ENCODE measurements around the gene GRIK5. TPM values are rescaled to one million over a fixed set of nuclear protein-coding genes. Genes with fewer than 3 reads are reported as not detected.

The GRIK5 gene
- total and polyA plus RNA-seq, 2 of the 8 experiments (the other 6 are each of a cell fraction or from before 2014, with no cell fraction given) = 17.8 to 42.9 TPM

GRCh38 chr19:42078538-42079275 lies 8.7 kb upstream of the GRIK5 start (continued):
- TF ChIP-seq, protein P1, sequence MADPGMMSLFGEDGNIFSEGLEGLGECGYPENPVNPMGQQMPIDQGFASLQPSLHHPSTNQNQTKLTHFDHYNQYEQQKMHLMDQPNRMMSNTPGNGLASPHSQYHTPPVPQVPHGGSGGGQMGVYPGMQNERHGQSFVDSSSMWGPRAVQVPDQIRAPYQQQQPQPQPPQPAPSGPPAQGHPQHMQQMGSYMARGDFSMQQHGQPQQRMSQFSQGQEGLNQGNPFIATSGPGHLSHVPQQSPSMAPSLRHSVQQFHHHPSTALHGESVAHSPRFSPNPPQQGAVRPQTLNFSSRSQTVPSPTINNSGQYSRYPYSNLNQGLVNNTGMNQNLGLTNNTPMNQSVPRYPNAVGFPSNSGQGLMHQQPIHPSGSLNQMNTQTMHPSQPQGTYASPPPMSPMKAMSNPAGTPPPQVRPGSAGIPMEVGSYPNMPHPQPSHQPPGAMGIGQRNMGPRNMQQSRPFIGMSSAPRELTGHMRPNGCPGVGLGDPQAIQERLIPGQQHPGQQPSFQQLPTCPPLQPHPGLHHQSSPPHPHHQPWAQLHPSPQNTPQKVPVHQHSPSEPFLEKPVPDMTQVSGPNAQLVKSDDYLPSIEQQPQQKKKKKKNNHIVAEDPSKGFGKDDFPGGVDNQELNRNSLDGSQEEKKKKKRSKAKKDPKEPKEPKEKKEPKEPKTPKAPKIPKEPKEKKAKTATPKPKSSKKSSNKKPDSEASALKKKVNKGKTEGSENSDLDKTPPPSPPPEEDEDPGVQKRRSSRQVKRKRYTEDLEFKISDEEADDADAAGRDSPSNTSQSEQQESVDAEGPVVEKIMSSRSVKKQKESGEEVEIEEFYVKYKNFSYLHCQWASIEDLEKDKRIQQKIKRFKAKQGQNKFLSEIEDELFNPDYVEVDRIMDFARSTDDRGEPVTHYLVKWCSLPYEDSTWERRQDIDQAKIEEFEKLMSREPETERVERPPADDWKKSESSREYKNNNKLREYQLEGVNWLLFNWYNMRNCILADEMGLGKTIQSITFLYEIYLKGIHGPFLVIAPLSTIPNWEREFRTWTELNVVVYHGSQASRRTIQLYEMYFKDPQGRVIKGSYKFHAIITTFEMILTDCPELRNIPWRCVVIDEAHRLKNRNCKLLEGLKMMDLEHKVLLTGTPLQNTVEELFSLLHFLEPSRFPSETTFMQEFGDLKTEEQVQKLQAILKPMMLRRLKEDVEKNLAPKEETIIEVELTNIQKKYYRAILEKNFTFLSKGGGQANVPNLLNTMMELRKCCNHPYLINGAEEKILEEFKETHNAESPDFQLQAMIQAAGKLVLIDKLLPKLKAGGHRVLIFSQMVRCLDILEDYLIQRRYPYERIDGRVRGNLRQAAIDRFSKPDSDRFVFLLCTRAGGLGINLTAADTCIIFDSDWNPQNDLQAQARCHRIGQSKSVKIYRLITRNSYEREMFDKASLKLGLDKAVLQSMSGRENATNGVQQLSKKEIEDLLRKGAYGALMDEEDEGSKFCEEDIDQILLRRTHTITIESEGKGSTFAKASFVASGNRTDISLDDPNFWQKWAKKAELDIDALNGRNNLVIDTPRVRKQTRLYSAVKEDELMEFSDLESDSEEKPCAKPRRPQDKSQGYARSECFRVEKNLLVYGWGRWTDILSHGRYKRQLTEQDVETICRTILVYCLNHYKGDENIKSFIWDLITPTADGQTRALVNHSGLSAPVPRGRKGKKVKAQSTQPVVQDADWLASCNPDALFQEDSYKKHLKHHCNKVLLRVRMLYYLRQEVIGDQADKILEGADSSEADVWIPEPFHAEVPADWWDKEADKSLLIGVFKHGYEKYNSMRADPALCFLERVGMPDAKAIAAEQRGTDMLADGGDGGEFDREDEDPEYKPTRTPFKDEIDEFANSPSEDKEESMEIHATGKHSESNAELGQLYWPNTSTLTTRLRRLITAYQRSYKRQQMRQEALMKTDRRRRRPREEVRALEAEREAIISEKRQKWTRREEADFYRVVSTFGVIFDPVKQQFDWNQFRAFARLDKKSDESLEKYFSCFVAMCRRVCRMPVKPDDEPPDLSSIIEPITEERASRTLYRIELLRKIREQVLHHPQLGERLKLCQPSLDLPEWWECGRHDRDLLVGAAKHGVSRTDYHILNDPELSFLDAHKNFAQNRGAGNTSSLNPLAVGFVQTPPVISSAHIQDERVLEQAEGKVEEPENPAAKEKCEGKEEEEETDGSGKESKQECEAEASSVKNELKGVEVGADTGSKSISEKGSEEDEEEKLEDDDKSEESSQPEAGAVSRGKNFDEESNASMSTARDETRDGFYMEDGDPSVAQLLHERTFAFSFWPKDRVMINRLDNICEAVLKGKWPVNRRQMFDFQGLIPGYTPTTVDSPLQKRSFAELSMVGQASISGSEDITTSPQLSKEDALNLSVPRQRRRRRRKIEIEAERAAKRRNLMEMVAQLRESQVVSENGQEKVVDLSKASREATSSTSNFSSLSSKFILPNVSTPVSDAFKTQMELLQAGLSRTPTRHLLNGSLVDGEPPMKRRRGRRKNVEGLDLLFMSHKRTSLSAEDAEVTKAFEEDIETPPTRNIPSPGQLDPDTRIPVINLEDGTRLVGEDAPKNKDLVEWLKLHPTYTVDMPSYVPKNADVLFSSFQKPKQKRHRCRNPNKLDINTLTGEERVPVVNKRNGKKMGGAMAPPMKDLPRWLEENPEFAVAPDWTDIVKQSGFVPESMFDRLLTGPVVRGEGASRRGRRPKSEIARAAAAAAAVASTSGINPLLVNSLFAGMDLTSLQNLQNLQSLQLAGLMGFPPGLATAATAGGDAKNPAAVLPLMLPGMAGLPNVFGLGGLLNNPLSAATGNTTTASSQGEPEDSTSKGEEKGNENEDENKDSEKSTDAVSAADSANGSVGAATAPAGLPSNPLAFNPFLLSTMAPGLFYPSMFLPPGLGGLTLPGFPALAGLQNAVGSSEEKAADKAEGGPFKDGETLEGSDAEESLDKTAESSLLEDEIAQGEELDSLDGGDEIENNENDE (IDR thresholded peaks at IDR 0.05; ENCODE audit: insufficient replicate concordance, low read length) = no peak
- TF ChIP-seq ZNF274 (IDR thresholded peaks at IDR 0.05; ENCODE audit: borderline replicate concordance, extremely low read depth, low read length) (no peak), JUN (IDR thresholded peaks at IDR 0.05; ENCODE audit: low read depth, low read length) (no peak), TCF12 (IDR thresholded peaks at IDR 0.05; ENCODE audit: low read depth, low read length) (no peak), SUZ12 (IDR thresholded peaks at IDR 0.05; ENCODE audit: low read length) (no peak), POLR2A (IDR thresholded peaks at IDR 0.05; ENCODE audit: control extremely low read depth in 1 of 2, low read depth in 2 of 2, low read length in 2 of 2) (no peak), BRCA1 (IDR thresholded peaks at IDR 0.05; ENCODE audit: low read depth, low read length) (no peak), BCL11A (IDR thresholded peaks at IDR 0.05; ENCODE audit: low read depth in 2 of 2, low read length in 2 of 2) (no peak), RXRA (IDR thresholded peaks at IDR 0.05; ENCODE audit: insufficient read depth, low read depth, low read length) (no peak)
